Motor neuron (in vitro differentiated cells): ENCODE data around the gene ZMIZ2. TPM values are rescaled to one million over a fixed set of nuclear protein-coding genes. Genes with fewer than 3 reads are reported as not detected.
"Not testable (repeated sequence)": the region's sequence is repeated elsewhere in the genome, so short reads cannot be mapped to it uniquely, and the experiment has no call there.

Experiments used
- ATAC-seq, 8 experiments: fragments of 200-7000 bp; cut with Tn5 transposase; replicated peaks in 6 of 8; 2 replicates each; pipeline ENCODE4 v1.8.0; 2021; ENCODE audit warnings: mild to moderate bottlenecking in 8 of 8, moderate library complexity in 8 of 8
- H3K27ac ChIP-seq, 2 donors: fragments of 250-450 bp; sonication (Bioruptor Pico); 2 replicates each; pipeline ENCODE4 v1.9.0; 2021; ENCODE audit warnings: antibody characterized with exemption in 2 of 2, mild to moderate bottlenecking in 2 of 2, moderate library complexity in 1 of 2
- H3K4me1 ChIP-seq, 2 donors: fragments of 250-450 bp; sonication (Bioruptor Pico); replicated peaks in 1 of 2; 2 replicates each; pipeline ENCODE4 v1.6.1; 2021; ENCODE audit warnings: antibody characterized with exemption in 2 of 2, mild to moderate bottlenecking in 2 of 2, moderate library complexity in 1 of 2
- H3K4me3 ChIP-seq, 5 donors: fragments of 250-450 bp; sonication (Bioruptor Pico); 2 replicates each; pipeline ENCODE4 v1.9.0; 2021; ENCODE audit warnings: antibody characterized with exemption in 5 of 5, mild to moderate bottlenecking in 5 of 5, moderate library complexity in 4 of 5
- WGBS, 10 experiments: fragments of 450-650 bp; shearing (Covaris generic); methylation state at CpG; one replicate each; pipeline ENCODE4 v1.0.0; 2022; 5-methylcytosine and 5-hydroxymethylcytosine counted together
- in situ Hi-C, 9 experiments: fragments of 400-800 bp; cut with MboI; loops; one replicate each; pipeline ENCODE4 v1.15.0; 2021; ENCODE audit warnings: low sequenced_read_pairs in 9 of 9, low pct_unique_long_range_greater_than_20kb in 2 of 9; ENCODE audit not compliant: unreplicated experiment in 9 of 9
- total RNA-seq, 8 experiments: library from RNA; unstranded; fragments of 300-600 nt; gene quantifications; 2 replicates each; pipeline versions ENCODE4 v1.2.3 to v1.2.4, GENCODE V29; 2022

ZMIZ2 gene
- total RNA-seq, 8 experiments from 2014 or later: 11.6 to 69.4 (median 22.0) TPM

GRCh38 chr7:44793919-44794318, 45.3 kb downstream of the ZMIZ2 start:
- H3K27ac ChIP-seq: no peak overlapping the region
- H3K4me1 ChIP-seq: peaks cover 6 to 7% of the 10 kb centered on the region in 2 donors
- H3K4me3 ChIP-seq: no peak overlapping the region
- no peak for ATAC-seq
- in situ Hi-C loops: no loop called here
- 56 to 100% (median 87%) methylated on average over 1 to 5 of the region's 5 CpGs for whole genome bisulfite sequencing, 10 experiments

DNA sequence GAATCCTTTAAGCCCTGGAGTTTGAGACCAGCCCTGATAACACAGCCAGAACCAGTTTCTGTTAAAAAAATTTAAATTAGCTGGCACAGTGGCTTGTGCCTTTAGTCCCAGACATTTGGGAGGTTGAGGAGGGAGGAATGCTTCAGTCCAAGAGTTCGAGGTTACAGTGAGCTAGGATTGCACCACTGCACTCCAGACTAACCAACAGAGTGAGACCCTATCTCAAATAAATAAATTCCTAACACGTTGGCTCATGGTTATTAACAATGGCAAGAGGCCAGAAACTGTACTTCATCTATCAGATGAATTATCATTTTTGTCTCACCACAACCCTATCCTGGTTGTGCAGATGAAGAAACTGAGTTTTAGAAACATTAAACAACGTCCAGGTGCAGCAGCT, 45.7 kb downstream of the ZMIZ2 start:
- no peak for ATAC-seq
- no peak overlapping the region for H3K4me3 ChIP-seq
- 70 to 100% (median 92%) methylated on average over 1 to 3 of the region's 3 CpGs; no CpG with 5 or more reads in 1 of the 10 experiments for WGBS, 10 experiments

DNA sequence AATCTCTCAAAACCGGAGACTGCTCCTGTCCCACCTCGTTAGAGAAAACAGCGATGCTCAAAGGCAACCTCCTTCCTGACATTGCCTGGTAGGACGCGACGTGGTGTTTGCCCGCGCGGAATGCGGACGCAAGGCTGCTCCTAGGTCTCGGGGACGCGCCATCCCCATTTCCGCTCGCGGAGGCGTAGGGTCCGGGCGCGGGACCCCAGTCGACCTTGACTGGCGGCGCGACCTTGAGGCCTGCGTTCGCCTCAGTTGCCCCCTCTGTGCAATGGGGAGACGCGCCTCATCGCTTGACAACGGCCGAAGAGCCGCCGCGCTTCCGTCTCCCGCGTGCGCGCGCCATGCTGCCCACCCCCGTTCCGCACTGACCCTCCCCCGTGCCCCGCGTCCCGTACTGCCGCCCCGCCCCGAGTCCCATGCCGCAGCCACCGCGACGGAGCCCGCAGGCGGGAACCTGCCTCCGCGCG, 47.4 kb downstream of the ZMIZ2 start:
- Histone ChIP-seq H3K4me3 (peak overlapping the region; percentile 76 to 99 (median 94)), H3K27ac (peak overlapping the region in 1 of 2 donors; percentile 1), H3K4me1 (peaks cover 7 to 8% of the 10 kb centered on the region in 2 donors)
- ATAC-seq: peak; percentile 8 to 51 (median 22)
- in situ Hi-C loops: no loop called here
- WGBS, 10 experiments: 0 to 7% (median 3%) methylated on average over 8 to 26 of the region's 59 CpGs; no CpG with 5 or more reads in 6 of the 10 experiments

More for the DNA sequence above, 45.7 kb downstream of the ZMIZ2 start:
- peaks cover 7 to 8% of the 10 kb centered on the region in 2 donors for H3K4me1 ChIP-seq
- in situ Hi-C loops: no loop called here
- H3K27ac ChIP-seq: no peak overlapping the region

DNA sequence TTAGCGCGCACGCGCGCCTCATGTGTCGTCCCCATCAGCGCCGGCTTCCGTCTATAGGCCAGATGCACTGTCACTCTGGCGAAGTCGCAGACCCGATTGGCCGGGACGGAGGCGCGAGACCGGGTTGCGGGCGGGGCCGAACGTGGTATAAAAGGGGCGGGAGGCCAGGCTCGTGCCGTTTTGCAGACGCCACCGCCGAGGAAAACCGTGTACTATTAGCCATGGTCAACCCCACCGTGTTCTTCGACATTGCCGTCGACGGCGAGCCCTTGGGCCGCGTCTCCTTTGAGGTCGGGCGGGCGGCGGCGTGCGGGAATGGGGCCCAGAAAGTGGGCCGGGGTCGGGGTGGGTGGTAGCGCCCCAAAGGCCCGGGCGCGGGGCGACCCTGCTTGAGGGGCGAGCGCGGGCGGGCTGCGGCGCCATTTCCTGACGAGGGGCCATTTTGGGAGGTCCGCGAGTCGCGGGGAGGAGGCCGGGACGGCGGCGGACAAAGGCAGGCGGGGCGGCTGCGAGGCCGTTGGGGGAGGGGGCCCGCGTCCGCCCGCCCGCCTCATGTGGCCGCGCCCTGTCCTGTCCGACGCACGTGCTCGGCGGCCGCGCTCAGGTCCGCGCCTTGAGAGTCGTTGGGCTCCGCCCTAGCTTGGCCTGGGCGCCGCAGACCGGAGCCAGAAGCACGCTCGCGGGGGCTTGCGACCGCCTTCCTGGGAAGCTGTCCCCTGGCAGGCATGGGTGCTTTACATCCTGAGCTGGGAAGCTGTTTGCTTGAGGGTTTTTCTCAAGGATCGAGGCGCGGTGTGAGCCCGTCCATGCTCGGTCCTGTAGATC, 48.1 kb downstream of the ZMIZ2 start, which contains the start of gene PPIA:
PPIA (plus strand) TSS at position 178 of the 825 bp plus-strand sequence; CDS start at position 222, 44 bp downstream.
- Histone ChIP-seq H3K27ac (peak within 1 kb of the TSS; percentile 98 to 99), H3K4me3 (peak within 1 kb of the TSS; percentile 76 to 99 (median 94)), H3K4me1 (peaks cover 7 to 8% of the 10 kb centered on the region in 2 donors)
- in situ Hi-C loops: no loop called here
- ATAC-seq: peak; percentile 74 to 92 (median 90)
- 0% methylated on average over 1 to 10 of the region's 99 CpGs; no CpG with 5 or more reads in 8 of the 10 experiments for WGBS, 10 experiments

DNA sequence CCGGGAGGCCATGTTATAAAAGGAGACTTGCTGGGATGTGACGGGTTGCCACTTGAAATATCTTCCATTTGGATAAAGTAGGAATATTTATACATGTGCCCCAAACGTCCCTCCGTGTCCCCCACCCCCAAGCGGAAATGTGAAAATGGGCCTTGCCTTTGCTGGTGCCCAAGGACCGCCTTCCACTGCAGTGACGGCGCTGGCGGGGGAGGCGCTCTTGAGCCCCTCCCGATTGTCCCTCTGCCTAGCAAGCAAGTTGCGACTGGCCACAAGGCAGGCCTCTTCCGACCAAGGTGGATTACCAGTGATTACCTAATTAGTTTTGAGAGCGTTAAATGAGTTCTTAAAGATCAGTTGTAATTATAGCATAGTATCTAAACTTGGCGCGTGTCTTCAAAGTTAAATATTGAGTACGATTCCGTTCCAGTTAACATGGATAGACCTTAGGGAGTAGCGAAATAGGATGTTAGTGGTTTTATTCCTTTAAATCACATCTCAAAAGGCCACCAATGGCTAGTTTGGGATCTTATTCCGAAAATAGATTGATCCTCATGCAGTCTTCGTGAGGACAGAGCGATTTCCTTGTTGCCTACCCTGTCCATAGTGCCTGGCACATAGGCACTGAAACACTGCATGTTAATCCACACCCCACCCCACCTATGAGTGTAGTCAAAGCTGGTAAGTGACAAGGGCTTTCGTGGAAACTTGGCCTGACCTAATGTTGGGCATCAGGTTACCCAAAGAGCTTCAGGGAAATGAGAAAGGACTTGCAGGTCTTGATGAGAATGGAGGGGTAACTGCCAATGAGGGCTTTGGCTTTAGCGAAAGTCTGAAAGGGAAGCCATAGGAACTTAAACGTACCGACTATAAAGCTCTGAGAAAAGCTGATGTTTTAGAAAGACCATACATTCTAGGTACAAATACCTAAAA, 48.9 kb downstream of the ZMIZ2 start:
- 0 to 16% (median 1%) methylated on average over 1 to 15 of the region's 26 CpGs for WGBS, 10 experiments
- Histone ChIP-seq H3K27ac (peak overlapping the region; percentile 98 to 99), H3K4me3 (peak overlapping the region; percentile 76 to 99 (median 94)), H3K4me1 (peaks cover 7 to 8% of the 10 kb centered on the region in 2 donors)
- peak; percentile 53 to 62 (median 59) for ATAC-seq
- in situ Hi-C loops: no loop called here

DNA sequence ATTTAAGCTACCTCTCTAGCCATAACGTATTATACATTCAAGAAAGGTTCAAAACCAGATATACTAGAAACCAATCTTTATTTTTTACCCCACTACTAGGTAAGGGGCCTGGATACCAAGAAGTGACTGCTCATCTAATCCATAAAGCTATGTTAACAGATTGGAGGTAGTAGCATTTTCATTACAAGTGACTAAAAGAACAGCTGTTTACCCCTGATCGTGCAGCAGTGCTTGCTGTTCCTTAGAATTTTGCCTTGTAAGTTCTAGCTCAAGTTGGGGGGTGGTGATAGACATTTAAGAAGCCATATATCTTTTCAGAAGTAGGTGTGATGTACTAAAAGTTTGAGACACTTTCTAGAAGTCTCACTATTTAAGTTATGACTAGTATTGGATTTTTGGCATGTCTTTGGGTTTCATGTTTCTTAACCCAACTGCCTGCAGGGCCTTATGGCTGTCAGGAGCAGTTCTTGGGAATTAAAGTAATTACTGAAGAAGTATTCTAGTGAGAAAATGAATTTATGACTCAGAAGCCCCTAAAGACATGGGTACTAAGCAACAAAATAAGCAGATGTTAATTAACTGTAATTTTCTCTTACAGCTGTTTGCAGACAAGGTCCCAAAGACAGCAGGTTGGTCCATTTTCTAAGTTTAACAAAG, 50.1 kb downstream of the ZMIZ2 start:
- no peak overlapping the region for H3K27ac ChIP-seq
- H3K4me1 ChIP-seq: peaks cover 7 to 8% of the 10 kb centered on the region in 2 donors
- in situ Hi-C loops: no loop called here
- 0 to 88% (median 33%) methylated on average over 1 to 2 of the region's 2 CpGs; no CpG with 5 or more reads in 3 of the 10 experiments for WGBS, 10 experiments
- no peak for ATAC-seq
- H3K4me3 ChIP-seq: peak overlapping the region; percentile 76 to 99 (median 94)

- in situ Hi-C loops: no loop called here
- no peak for ATAC-seq
- Histone ChIP-seq H3K27ac (no peak overlapping the region), H3K4me3 (no peak overlapping the region), H3K4me1 (peaks cover 7 to 8% of the 10 kb centered on the region in 2 donors)
- WGBS, 10 experiments: 0 to 100% (median 50%) methylated on average over 1 to 2 of the region's 4 CpGs; no CpG with 5 or more reads in 5 of the 10 experiments
Observed at GRCh38 chr7:44799939-44800338, 51.3 kb downstream of the ZMIZ2 start.

DNA sequence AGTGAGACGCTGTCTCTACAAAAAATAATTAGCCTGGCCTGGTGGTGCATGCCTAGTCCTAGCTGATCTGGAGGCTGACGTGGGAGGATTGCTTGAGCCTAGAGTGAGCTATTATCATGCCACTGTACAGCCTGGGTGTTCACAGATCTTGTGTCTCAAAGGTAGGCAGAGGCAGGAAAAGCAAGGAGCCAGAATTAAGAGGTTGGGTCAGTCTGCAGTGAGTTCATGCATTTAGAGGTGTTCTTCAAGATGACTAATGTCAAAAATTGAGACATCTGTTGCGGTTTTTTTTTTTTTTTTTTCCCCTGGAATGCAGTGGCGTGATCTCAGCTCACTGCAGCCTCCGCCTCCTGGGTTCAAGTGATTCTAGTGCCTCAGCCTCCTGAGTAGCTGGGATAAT, 53.2 kb downstream of the ZMIZ2 start:
- ATAC-seq: no peak
- peaks cover 7 to 8% of the 10 kb centered on the region in 2 donors for H3K4me1 ChIP-seq
- H3K4me3 ChIP-seq: no peak overlapping the region
- 60 to 100% (median 94%) methylated on average over 1 to 4 of the region's 5 CpGs; no CpG with 5 or more reads in 1 of the 10 experiments for WGBS, 10 experiments
- in situ Hi-C loops: no loop called here
- no peak overlapping the region for H3K27ac ChIP-seq

DNA sequence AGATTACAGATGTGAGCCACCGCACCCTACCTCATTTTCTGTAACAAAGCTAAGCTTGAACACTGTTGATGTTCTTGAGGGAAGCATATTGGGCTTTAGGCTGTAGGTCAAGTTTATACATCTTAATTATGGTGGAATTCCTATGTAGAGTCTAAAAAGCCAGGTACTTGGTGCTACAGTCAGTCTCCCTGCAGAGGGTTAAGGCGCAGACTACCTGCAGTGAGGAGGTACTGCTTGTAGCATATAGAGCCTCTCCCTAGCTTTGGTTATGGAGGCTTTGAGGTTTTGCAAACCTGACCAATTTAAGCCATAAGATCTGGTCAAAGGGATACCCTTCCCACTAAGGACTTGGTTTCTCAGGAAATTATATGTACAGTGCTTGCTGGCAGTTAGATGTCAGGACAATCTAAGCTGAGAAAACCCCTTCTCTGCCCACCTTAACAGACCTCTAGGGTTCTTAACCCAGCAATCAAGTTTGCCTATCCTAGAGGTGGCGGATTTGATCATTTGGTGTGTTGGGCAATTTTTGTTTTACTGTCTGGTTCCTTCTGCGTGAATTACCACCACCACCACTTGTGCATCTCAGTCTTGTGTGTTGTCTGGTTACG, 53.9 kb downstream of the ZMIZ2 start:
- in situ Hi-C loops: no loop called here
- peaks cover 7 to 8% of the 10 kb centered on the region in 2 donors for H3K4me1 ChIP-seq
- no peak overlapping the region for H3K27ac ChIP-seq
- no peak for ATAC-seq
- 95 to 100% (median 99%) methylated on average over 1 to 5 of the region's 5 CpGs; no CpG with 5 or more reads in 2 of the 10 experiments for WGBS, 10 experiments
- H3K4me3 ChIP-seq: no peak overlapping the region

DNA sequence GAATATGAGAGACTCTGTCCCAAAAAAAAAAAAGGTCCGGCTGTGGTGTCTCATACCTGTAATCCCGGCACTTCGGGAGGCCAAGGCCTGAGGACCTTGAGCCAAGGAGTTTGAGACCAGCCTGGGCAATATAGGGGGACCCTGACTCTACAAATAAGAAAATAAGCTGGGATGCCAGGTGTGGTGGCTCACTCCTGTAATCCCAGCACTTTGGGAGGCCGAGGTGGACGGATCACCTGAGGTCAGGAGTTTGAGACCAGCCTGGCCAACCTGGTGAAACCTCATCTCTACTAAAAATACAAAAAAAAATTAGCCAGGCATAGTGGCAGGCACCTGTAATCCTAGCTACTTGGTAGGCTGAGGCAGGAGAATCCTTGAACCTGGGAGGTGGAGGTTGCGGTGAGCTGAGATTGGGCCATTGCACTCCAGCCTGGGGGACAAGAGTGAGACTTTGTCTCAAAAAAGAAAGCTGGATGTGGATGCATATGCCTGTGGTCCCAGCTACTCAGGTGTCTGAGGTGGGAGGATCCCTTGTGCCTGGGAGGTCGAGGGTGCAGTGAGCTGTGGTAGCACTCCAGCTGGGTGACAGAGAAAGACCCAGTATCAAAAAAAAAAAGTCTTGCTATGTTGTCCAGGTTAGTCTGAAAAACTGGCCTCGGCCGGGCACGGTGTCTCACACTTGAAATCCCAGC, 55.3 kb downstream of the ZMIZ2 start:
- H3K27ac ChIP-seq, H3K4me1 ChIP-seq, ATAC-seq, H3K4me3 ChIP-seq, in situ Hi-C loops: not testable (repeated sequence)
- WGBS, 10 experiments: 87 to 100% (median 100%) methylated on average over 1 to 8 of the region's 10 CpGs; no CpG with 5 or more reads in 3 of the 10 experiments

DNA sequence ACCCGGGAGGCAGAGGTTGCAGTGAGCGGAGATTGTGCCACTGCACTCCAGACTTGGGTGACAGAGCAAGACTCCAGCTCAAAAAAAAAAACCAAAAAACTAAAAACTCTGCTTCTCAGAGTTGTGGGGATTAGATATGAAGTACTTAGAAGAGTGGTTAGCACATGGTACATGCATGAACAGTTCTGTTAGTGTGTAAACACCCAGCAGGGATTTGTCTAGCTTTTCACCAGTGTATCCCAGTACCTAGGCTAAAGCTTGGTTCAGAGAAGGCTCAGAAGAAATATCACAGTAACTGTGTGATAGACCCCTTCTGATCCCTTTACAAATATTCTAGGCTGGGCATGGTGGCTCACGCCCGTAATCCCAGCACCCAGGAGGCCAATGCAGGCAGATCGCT, 57.3 kb downstream of the ZMIZ2 start:
- ATAC-seq: peak in 2 of 8 experiments; percentile 15 to 49
- 80 to 100% (median 100%) methylated on average over 2 to 3 of the region's 5 CpGs; no CpG with 5 or more reads in 7 of the 10 experiments for WGBS, 10 experiments
- Histone ChIP-seq H3K4me1 (no peaks in the 10 kb centered on the region), H3K4me3 (no peak overlapping the region), H3K27ac (no peak overlapping the region)
- in situ Hi-C loops: no loop called here
